Activated T-helper 1 cell treated with anti-CD3 and anti-CD28 coated beads, Interleukin-2, amount 50 U/mL, for 16 hours (primary cell): ENCODE data around the gene VPREB3.

Experiments used
- DNase-seq, 2 donors: peaks; one replicate each; pipeline ENCODE4 v3.0.0-alpha.2; 2020; ENCODE audit warnings: low read depth in 1 of 2, low spot score in 1 of 2

VPREB3 gene, protein sequence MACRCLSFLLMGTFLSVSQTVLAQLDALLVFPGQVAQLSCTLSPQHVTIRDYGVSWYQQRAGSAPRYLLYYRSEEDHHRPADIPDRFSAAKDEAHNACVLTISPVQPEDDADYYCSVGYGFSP

DNA sequence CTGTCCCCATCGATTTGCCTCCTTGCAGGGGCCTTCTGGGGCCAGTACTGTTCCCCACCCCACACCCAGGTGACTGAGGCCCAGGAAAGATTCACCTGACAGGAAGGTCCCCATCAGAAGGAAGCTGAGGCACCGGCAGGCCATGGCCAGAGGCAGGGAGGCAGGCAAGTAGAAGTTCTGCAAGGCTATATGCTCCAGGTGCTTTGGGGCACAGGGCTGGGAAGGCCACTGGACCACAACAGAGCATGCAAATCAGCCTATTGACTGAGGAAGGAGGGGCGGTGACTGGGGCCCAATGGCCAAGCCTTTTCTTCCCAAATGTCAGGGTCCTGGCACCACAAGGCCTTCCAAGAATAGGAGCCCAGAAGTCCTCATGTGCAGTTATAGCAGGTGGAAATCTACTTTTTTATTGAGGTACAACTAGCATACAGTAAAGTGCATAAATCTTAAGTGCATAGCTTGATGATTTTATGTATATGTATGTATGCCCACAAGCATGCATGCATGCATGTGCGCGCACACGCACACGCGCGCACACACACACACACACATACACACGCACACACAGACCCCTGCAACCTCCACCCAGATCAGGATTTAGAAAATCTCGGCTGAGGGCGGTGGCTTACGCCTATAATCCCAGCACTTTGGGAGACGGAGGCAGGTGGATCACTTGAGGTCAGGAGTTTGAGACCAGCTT lies at the start of gene VPREB3:
TSS of gene VPREB3 (minus strand) at position 206 of the 700 bp plus-strand sequence. CDS start at position 144, 62 bp downstream.
- no peak for DNase-seq

DNA sequence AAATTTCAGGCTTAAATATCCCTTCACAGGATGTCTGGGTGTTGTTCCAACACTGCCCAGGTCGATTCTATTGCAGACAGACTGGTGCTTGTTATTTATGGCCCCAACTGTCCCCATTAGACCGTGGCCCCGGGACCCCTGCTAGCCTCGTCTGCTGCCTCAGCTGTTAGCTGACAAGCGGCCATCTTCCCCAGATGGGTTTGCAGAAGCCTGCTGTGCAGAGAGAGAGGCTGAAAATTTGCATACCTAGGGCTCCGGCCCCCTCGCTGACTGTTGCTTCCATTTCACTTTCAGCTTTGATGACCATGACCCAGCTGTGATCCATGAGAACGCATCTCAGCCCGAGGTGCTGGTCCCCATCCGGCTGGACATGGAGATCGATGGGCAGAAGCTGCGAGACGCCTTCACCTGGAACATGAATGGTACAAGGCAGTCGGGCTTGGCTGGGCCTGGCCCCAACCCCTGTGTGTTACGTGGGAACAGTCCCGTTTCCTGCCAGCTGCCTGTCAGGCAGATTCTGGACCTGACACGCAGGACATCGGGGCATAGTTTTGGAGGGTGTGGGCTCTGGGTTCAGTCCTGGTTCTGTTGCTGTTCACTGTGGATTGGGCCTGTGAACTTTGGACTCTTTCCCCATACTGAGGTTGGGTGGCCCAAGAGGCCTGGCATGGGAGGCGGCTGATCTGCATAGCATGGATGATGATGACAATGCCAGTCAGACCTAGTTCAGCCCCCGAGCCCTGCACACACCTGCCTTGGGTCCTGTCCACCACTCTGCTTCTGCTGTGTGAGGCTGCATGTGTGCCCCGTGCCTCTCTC lies 49.0 kb upstream of the VPREB3 start:
- no peak for DNase-seq

DNA sequence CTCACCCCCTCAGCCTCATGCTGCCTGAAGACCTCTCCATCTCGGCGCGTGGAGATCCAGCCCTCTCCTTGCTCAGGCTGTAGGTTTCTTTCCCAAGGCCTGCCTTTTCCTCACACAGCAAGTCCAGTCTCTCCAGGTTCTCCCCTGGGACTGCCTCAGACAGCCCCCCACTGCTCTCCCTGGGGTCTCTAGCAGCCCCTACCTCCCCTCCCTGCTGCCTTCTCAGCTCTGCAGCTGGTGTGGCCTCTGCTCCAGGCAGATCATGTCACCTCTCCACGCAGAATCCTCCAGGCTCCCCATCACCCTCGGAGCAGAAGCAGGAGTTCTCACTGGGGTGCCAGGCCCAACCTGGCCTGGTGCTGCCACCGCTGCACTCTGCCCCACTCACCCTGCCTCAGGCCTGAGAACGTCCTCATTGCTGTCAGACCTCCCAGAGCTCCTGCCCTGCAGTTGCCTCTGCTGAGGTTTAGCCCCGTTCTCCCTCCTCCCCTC lies 47.7 kb upstream of the VPREB3 start:
- DNase-seq, result no peak

DNA sequence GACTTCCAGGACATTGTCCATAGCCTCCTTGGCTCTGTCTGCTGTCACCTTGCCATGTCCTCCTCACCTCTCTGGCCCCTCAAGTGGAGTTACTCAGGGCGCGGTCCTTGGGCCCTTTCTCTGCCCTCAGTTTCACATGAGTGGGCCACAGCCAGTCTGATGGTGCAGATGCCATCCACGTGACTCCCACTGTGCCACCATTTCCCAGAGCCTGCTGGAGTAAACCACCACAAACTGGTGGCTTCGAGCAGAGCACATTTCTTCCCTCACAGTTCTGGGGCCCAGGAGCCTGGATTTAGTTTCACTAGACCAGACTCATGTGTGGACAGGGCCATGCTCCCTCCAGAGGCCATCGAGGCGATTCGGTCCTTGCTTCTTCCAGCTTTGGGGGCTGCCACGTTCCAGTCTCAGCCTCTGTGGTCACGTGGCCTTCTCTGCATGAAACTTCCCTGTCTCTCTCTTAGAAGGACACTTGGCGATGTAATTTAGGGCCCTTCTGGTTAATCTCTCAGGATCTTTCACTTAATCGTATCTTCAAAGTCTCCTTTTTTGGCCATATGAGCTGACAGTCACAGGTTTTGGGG lies 47.1 kb upstream of the VPREB3 start:
- no peak for DNase-seq

DNA sequence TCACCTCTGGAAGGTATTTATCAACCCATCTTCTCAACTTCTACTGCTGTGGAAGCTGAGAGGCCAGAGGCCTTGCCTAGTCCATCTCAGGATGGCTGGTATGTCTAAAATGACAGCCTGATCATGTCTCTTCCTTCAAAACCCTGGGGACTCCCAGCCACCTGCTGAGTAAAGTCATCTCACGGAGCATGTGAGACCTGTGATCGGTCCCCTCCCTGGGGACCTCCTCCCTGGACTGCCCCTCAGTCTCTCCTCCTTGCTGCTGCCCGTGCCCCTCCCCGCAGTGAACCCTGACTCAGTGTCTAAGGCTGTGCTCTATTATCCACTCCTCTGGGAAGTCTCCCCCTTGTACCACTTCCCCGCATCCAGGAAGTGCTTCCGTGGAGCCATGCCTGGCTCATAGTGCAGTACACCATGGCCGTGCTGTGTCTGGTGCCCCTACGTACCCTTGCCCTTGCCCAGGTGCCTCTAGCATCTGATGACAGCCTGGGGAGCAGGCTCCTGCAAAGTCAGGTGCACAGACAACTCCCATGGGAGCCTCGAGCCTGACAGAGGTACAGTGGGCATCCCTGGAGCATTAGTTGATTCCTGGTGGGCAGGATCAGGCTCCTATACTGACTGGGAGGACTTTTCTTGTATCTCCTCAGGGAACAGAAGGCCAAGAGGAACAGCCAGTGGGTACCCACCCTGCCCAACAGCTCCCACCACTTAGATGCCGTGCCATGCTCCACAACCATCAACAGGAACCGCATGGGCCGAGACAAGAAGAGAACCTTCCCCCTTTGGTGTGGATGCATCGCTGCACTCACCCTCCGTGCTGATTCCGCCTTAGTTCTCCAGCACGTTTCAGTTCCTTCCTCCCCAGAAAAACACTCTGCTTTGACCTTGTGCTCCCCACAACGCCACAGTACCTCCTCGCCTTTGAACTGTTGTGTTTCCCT lies 46.3 kb upstream of the VPREB3 start:
- DNase-seq, result no peak

DNA sequence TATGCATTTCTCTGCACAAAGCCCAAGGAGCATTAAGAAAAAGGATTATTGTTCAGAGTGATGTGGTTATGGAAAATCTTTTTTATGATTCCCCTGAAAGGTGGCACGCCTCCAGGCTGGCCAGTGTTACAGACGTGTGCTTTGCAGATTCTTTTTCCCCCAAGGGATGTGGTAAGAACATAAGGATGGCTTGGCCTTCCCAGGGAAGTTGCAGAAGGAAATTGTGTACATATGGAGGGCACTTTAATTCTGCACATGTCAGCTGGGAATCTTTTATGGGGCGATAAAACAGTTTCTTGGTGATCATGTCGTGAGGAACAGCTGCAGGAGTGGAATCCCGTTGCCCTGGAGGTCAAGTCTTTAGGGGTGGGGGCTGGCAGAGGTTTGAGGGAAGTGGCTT lies 42.2 kb upstream of the VPREB3 start:
- no peak for DNase-seq

DNA sequence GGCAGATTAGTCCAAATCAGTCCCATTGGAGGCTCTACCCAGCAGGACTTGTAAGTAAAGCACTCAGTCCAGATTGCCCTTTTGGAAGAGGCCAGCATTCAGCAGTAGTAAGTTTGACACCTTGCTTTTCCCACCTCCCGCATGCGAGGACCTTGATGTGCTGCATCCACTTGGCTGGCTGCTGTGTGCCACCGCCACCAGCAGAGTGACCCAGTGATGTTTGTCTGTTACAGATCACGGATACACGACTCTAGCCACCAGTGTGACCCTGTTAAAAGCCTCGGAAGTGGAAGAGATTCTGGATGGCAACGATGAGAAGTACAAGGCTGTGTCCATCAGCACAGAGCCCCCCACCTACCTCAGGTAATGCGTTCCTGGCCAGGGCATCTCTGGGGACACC lies 39.1 kb upstream of the VPREB3 start:
- no peak for DNase-seq

DNA sequence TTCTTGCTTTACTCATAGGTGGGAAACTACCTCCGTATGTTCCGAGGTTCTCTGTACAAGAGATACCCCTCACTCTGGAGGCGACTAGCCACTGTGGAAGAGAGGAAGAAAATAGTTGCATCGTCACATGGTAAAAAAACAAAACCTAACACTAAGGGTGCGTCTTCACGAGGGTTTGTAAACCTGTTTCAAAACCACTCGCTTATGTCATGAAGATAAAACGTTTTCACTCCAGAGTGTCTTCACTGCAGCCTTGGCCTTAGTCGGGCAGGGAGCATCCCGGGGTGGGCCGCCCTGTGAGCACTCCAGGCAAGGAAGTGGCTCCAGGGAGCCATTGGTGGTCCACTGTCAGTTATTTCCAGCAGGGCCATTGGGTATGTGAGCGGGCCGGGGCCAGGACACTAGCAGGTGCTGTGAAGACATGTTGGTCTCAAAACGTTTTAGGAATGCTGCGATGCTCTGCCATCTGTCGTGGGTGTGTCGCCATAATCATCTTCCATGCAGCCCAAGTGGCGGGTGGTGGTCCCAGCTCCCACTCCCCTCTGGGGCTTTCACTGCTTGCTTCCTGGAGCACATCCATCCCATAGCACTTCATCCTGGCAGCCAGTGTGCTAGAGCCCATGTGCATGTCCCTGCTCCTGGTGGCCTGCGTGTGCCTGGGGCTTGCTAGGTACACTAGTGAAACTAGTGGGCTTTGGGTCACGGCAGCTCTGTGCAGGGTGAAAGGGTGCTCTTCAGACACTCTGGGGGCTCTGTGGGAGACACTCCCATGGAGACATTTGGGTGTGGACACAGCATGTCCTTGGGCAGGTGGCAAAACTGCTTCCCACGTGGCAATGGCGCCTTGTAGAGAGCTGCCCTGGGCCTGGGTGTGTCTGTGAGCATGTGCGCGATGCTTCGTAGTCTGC lies 37.8 kb upstream of the VPREB3 start:
- DNase-seq, result no peak

DNA sequence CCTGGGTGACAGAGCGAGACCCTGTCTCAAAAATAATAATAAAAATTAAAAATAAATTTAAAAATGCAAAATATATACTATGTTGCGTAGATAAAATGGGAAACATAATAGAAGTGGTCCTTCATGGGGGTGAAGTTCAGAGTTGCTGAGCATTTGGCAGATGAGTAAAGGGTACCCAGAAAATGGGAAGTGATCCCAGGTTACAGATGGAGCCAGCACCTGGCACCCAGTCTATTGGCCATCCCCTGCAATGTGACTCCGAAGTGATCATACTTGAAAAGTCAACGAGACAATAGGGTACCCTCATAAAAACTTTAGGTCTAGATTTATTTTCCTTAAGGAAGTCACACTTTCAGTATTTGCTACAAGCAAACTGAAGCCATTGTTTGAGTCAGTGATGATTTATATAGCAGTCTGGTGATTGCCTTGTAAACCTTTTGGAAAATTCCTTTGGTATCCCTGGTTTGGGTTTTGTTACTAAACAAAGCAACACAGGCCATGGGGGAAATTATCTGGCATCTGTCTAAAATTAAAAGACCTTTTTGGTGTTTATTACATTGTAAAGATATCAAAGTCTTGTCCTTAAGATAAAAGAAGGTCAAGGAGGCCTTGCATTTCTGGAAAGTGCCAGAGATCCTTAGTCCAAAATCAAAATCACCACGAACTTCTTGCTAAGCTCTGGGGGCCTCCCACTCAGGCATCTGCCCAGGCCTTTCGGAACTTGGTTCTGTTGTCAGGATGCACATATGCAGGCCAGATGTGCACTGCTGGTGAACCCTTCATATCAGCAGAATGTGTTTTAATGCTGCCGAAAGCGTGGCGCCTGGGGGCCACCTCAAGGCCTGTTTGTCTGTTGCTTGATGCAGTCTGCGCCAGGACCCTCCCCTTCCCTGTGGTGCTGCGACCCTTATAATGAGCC lies 36.9 kb upstream of the VPREB3 start:
- no peak for DNase-seq

DNA sequence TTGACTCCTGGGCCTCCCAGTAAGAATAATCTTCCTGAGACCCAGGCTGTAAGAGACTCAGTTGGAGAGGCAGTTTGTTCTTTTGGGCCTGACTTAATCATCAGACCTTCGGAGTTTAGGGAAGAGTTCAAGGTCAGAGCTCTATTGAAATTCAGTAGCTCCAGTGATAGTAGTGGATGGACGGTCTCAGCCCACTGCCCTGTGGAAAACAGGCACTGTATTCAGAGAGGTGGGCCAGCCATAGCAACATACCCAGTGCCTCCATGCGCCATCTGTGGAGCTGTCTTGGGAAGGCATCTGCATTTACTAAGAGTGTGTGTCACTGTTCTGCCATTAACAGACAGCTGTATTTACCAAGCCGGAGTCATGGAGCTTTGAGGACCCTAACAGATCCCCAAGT lies 35.4 kb upstream of the VPREB3 start:
- DNase-seq, result no peak

DNA sequence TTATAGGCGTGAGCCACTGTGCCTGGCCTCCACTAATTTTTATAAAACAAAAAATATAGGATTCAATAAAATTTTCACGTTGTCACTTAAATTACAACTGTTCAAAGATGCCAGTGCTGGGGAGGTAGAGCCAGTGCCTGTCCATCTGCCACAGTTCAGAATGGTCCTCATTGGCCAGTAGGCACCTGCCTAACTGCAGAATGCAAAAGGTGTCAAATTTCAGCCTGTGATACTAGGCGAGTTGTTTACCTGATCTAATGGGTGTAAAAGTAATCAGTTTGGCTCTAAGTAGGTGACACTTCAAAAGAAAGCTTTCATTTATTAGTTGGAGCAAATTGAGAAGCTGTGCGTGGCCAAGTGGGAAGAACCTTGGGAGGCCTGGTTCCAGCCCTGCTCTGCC lies 34.9 kb upstream of the VPREB3 start:
- no peak for DNase-seq

DNA sequence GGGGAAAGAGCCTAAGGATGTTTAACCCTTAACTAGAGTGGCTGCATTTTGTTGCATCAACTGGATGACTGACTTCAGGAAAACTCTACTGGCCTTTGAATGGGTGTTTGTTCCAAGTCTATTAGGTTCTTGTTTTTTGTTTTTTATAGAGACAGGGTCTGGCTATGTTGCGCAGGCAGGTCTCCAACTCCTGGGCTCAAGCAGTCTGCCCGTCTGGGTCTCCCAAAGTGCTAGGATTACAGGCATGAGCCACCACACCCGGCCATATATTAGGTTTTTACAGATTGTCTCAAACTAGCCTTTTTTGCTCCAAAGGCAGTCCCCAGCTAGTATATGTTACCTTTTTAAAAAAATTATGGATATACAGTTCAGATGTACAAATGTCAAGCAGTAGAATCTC lies 33.7 kb upstream of the VPREB3 start:
- no peak for DNase-seq

DNA sequence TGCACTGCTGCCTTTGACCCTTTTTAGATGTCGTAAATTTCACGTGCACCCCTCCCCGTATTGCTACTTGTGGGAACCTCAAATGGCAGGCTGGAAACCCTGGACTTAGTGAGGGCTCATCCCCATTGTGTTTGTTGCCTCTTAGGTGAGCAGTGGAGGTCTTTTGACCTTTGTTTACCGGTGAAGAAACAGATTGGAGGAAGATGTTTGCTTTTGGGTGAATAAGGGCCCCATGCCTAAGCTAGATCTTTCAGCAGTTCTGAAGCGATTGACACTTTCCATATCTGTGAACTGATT lies 33.3 kb upstream of the VPREB3 start:
- no peak for DNase-seq

DNA sequence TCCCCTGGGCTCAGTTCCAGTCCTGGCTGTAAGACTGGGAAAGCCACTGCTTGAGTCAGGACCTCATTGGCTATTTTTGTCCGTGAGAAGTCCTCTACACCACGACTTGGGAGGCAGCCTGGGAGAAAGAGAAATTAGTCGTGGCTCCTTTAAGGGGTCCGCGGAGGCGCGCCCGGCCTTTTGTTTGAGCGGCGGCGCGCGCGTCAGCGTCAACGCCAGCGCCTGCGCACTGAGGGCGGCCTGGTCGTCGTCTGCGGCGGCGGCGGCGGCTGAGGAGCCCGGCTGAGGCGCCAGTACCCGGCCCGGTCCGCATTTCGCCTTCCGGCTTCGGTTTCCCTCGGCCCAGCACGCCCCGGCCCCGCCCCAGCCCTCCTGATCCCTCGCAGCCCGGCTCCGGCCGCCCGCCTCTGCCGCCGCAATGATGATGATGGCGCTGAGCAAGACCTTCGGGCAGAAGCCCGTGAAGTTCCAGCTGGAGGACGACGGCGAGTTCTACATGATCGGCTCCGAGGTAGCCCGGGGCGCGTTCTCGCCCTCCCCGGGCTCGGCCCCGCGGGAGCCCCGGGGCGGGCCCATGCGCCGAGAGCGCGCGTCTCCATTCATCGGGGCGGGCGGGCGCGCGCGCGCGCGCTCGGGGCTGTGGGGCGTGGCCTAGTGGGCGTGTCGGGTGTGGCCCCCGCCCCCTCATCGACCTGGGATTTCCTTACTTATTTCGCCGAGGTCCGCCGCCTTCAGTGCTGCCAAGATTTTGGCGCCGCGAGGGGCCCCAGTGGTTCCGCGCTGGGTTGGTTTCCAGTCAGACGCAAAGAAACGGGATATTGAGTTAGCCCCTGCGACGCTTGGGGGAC lies 32.8 kb upstream of the VPREB3 start, which contains the start of gene SMARCB1:
TSS of gene SMARCB1 (plus strand) at position 215 of the 848 bp plus-strand sequence. CDS start at position 419, 204 bp downstream.
- peak; percentile 75 to 85 for DNase-seq

DNA sequence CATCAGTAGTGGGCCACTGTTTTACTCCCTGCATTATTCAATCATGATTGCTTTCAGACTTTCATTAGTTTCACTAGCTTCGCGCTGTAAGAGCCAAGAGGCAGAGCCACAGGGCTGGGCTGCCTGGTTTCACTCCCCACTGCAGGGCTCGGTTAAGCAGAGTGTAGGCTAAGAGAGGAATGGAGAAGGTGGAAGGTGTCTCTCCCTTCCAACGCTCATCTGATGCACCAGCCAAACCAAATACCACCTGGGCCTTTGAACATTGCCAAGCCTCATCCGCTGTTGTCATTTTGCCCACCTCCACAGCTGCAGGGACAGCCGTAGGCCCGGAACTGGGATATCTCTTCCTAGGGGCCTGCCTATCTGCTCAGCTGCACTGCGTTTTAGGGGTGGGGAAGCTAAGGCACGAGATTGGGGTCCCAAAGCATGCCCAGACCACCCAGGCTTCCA lies 32.1 kb upstream of the VPREB3 start:
- DNase-seq, result no peak

DNA sequence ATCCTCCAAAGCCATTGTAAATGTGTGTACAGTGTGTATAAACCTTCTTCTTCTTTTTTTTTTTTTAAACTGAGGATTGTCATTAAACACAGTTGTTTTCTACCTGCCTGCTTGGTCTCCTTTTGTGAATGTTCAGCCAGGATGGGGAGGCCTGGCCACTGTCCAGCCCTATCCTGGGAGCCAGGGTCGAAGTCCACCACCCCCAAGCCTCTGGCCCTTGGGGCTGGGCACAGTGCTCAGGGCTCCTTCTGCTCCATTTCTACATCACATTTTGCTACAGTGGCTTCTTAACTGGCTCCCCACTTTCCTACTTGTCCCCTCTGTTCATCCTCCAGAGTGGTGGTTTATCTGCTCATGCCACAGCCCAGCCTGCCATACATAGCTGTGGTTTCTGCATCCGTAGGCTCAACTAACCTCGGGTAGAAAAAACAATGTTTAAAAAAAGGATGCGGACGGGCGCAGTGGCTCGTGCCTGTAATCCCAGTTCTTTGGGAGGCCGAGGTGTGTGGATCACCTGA lies 30.0 kb upstream of the VPREB3 start:
- DNase-seq, result no peak
